Measurements from ENCODE around the gene ICA1.

The ICA1 gene

DNA sequence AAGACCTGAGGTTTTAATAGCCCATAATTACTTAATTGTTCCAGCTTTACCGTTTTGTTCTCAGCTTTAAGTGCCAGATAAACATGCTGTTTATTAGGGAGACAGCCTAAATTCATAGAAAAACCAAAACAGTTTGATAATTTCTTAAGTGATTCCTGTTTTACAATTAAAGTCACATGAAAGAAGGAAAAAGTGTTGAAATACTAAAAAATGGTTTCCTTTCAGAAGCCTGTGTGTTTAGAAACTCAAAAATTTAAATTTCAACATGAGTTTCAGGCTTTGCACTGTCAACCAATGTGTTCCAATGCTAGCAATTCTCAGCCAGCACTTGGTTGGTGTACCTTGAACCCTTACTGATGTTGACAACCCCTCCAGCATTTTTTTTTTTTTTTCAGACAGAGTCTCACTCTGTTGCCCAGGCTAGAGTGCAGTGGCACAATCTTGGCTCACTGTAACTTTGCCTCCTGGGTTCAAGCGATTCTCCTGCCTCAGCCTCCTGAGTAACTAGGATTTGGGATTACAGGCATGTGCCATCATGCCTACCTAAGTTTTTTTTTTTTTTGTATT lies 135.3 kb downstream of the ICA1 start:
- no peak for DNase-seq (ENCODE audit: extremely low read depth, low read depth)

DNA sequence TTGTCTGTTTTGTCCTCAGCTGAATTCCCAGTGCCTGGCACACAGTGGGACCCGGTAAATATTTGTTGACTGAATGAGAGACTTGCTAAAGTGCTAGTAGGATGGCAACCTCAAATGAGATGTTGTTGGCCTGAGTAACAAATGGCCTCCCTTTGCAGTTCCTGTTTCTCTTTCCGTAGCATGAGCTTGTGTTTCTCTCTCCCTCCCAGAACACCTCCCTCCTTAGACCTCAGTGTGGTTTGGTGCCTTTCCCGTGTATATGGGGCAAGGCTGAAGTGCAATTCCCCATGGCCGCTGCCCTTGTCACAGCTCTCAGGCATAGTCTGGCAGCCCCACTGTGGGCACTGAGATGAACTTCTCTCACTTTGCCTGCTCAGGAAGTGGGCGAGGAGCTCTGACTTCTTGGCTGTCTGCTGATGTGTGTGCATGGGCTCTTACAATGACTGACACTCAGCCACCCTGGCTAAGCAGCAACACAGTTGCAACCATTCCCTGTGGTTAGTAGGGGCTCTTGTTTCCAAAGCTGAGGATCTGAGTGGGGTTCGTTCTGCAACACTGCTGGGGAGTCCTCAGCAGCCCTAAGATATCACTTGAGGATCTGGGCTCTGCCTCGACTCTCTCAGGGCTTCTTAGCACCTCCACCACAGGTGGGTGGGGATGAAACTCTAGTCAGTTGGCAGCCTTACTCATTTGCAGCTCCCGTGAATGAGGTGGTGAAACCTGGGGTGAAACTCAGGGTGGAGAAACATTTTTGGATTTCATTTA lies 136.1 kb downstream of the ICA1 start:
- DNase-seq (ENCODE audit: extremely low read depth, low read depth) = no peak
- TF ChIP-seq, protein P1, sequence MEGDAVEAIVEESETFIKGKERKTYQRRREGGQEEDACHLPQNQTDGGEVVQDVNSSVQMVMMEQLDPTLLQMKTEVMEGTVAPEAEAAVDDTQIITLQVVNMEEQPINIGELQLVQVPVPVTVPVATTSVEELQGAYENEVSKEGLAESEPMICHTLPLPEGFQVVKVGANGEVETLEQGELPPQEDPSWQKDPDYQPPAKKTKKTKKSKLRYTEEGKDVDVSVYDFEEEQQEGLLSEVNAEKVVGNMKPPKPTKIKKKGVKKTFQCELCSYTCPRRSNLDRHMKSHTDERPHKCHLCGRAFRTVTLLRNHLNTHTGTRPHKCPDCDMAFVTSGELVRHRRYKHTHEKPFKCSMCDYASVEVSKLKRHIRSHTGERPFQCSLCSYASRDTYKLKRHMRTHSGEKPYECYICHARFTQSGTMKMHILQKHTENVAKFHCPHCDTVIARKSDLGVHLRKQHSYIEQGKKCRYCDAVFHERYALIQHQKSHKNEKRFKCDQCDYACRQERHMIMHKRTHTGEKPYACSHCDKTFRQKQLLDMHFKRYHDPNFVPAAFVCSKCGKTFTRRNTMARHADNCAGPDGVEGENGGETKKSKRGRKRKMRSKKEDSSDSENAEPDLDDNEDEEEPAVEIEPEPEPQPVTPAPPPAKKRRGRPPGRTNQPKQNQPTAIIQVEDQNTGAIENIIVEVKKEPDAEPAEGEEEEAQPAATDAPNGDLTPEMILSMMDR (IDR thresholded peaks at IDR 0.05; ENCODE audit: low read depth, low read length) = no peak

More for the DNA sequence above, 135.3 kb downstream of the ICA1 start:
- TF ChIP-seq, protein P1 (IDR thresholded peaks at IDR 0.05; ENCODE audit: low read depth, low read length) = no peak

DNA sequence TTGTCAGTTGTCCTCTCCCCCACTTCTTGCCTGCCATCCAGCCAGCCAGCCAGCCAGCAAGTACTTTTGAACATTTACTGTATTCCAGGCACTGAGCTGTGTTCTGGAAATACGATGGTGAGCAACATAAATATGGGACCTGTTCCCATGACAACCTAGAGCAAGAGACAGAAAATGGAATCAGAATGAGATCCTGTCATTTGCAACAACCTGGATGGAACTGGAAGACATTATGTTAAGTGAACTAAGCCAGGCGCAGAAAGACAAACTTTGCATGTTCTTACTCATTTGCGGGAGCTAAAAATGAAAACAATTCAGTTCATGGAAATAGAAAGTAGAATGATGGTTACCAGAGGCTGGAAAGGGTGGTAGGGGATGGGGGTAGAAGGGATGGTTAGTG lies 140.7 kb downstream of the ICA1 start:
- no peak for DNase-seq (ENCODE audit: extremely low read depth, low read depth)
- TF ChIP-seq, protein P1 (IDR thresholded peaks at IDR 0.05; ENCODE audit: low read depth, low read length) = no peak

DNA sequence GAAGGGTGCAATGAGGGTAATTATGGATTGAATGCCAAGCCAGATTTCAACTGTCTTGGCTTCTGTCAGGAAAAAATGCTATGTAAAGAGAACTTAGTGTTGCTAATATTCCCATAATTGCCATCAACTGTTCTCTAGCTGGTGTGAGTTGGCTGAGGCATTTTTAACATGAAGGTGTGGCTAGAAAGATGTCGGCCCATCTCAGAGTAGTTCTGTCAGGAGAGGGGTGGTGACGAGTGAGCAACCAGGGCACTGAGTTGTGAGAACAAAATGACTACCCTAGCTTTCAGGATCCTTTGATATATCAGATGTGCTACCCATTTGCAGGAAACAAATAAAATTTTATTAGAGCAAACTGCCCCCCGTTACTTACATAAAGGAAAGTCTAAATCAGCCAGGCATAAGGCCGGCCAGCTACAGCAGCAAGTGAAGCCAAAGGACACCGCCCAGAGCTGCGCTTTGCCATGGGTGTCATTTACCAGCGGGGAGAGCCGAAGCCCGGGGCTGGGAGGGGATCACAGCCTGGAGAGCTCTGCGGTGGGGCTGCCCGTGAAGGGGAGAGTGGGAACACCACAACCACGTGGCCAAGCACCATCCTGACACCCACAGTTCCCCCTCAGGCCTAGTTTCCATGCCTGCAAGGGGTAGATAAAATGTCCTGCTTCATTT lies 141.4 kb downstream of the ICA1 start:
- TF ChIP-seq, protein P1 (IDR thresholded peaks at IDR 0.05; ENCODE audit: low read depth, low read length) = no peak
- DNase-seq (ENCODE audit: extremely low read depth, low read depth) = no peak

DNA sequence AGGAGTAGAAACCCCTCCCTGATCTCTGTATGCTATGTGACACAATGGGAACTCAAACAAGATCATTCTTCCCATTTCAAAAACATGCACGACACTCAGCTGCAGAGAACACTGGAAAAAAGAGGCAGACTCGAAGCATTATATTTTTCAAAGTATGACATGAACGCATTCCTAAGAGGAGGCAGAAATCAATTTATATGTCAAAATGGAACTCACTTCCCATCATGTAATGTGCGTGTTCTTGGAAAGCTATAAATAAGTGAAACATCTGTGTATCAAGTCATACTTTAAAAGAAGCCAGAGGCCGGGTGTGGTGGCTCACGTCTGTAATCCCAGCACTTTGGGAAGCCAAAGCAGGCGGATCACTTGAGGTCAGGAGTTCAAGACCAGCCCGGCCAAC lies 142.7 kb downstream of the ICA1 start:
- DNase-seq (ENCODE audit: extremely low read depth, low read depth) = no peak
- TF ChIP-seq, protein P1 (IDR thresholded peaks at IDR 0.05; ENCODE audit: low read depth, low read length) = no peak

DNA sequence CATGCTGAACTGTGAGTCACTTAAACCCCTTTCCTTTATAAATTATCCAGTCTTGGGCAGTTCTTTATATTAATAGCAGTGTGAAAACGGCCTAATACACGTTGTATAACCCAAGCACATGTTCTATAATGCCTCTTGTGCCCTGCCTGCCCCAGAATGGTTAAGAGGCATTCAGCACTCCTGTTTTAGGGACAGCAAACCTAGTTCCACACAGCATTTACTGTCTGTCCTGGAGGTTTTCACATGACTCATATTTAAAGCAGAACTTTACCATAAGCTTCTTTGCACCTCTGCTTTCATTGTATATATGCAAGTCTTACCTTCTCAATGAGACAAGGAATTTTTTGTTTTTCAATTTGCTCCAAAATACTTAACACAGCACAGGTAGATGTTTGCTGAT lies 144.8 kb downstream of the ICA1 start:
- no peak for DNase-seq (ENCODE audit: extremely low read depth, low read depth)

More for the DNA sequence above, 144.8 kb downstream of the ICA1 start:
- TF ChIP-seq, protein P1 (IDR thresholded peaks at IDR 0.05; ENCODE audit: low read depth, low read length) = no peak
